ENCODE results near the gene KCNG2.

DNA sequence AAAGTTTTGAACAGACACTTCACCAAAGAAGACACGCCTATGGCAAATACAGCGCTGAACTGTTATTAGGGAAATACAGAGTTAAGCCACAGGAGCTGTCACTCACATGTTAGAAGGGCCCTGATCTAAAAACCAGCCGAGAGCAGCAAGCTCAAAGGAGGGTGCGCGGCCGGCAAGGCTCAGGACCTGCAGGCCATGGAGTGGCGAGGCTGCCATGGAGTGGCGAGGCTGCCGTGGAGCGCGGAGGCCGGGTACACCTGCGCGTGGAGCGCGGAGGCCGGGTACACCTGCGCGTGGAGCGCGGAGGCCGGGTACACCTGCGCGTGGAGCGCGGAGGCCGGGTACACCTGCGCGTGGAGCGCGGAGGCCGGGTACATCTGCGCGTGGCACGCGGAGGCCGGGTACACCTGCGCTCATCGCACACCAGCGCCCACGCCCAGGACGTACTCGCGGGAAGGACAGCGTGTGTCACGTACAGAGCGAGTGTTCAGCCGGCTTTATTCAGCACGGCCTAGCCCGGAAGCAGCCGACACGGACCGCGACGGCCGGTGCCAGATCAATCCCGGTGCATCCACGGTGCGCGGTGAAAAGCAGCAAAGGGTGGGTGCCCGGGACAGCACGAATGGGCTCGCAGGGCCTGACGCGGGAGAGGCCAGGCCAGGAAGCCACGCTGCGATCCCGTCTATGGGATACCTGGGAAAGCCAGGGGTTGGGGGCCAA, 84.9 kb downstream of the KCNG2 start:
- TF ChIP-seq, protein P1, sequence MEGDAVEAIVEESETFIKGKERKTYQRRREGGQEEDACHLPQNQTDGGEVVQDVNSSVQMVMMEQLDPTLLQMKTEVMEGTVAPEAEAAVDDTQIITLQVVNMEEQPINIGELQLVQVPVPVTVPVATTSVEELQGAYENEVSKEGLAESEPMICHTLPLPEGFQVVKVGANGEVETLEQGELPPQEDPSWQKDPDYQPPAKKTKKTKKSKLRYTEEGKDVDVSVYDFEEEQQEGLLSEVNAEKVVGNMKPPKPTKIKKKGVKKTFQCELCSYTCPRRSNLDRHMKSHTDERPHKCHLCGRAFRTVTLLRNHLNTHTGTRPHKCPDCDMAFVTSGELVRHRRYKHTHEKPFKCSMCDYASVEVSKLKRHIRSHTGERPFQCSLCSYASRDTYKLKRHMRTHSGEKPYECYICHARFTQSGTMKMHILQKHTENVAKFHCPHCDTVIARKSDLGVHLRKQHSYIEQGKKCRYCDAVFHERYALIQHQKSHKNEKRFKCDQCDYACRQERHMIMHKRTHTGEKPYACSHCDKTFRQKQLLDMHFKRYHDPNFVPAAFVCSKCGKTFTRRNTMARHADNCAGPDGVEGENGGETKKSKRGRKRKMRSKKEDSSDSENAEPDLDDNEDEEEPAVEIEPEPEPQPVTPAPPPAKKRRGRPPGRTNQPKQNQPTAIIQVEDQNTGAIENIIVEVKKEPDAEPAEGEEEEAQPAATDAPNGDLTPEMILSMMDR (IDR thresholded peaks at IDR 0.05): no peak
- TF ChIP-seq POLR2A (IDR thresholded peaks at IDR 0.05): no peak
